Activated gamma-delta T cell (primary cell): ENCODE results near the gene SELENOV.

Experiments used
- DNase-seq: peaks from one replicate; lab custom pipeline; 2025; lab: John Stamatoyannopoulos, UW

Gene SELENOV

GRCh38 chr19:39494661-39495060 is 20.3 kb upstream of the SELENOV start:
- DNase-seq = no peak

DNA sequence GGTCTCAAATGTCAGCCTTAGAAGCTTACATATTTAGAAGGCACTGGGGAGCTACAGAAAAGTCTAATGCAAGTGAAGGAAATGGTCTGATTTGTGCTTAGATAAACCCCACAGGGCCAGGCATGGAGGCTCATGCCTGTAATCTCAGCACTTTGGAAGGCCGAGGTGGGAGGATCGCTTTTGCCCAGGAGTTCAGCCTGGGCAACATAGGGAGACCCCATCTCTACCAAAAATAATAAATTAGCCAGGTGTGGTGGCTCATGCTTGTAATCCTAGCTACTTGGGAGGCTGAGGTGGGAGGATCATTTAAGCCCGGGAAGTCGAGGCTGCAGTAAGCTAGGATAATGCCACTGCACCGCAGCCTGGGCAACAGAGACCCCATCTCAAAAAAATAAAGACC is 18.9 kb upstream of the SELENOV start:
- no peak for DNase-seq

GRCh38 chr19:39497701-39497995 is 17.3 kb upstream of the SELENOV start:
- no peak for DNase-seq

- DNase-seq = no peak
Measured at GRCh38 chr19:39497996-39498797, 16.7 kb upstream of the SELENOV start.

DNA sequence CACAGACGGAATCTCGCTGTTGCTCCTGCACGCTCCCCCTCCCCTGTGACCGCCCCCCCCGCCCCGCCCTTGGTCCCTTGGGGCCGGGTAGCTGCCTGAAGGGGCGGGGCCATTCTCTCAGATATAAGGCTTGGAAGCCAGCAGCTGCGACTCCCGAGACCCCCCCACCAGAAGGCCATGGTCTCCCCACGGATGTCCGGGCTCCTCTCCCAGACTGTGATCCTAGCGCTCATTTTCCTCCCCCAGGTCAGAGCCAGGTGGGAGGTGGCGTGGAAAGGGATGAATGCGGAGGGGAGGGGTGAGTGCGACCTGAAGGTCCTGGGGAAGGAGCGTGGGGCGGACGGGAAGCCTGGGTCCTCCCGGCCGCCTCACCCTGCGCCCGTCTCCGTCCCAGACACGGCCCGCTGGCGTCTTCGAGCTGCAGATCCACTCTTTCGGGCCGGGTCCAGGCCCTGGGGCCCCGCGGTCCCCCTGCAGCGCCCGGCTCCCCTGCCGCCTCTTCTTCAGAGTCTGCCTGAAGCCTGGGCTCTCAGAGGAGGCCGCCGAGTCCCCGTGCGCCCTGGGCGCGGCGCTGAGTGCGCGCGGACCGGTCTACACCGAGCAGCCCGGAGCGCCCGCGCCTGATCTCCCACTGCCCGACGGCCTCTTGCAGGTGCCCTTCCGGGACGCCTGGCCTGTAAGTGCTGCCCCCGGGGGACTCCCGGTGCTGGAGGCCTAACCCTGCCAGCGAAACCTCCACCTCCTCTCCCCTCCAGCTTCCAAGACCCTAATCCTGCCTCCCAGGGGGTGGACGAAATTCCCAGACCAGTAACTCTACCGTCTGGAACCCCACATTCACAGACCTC is 15.9 kb upstream of the SELENOV start, which contains the start of gene DLL3:
Gene DLL3, plus strand, starts transcription at position 150 of the 845 bp plus-strand sequence. Its CDS starts 28 bp downstream, at position 178.
- no peak for DNase-seq

- DNase-seq = no peak
Measured at GRCh38 chr19:39499932-39500331, 15.0 kb upstream of the SELENOV start.

- no peak for DNase-seq
Measured at GRCh38 chr19:39500543-39500942, 14.4 kb upstream of the SELENOV start.

GRCh38 chr19:39501340-39501739 is 13.6 kb upstream of the SELENOV start:
- DNase-seq = no peak

DNA sequence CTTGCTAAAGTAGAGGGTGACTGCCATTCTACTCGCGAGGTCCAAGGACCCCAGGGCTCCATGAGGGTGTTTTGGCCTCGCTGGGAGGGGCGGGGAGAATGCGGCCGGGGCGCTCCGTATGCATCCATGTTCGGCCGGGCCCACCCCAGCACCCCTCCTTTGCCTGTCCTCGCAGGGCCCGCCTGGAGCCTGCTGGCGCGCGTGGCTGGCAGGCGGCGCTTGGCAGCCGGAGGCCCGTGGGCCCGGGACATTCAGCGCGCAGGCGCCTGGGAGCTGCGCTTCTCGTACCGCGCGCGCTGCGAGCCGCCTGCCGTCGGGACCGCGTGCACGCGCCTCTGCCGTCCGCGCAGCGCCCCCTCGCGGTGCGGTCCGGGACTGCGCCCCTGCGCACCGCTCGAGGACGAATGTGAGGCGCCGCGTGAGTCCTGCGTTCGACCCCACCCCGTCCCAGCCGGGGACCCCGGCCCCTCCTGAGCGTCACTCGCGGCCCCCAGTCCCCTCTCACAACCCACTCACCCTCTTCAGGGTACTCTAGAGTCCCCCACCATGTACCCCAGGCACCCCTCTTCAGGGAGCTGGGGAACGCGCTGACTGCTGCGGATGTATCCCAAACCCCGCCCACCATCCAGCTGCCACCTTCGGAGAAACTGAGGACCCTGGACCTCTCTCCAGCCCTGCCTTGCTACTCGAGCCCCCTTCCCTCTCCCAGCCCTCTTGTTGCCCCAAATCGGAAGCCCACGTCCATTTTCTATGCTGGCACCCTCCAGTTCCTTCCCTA is 12.1 kb upstream of the SELENOV start:
- peak; percentile 65 for DNase-seq

GRCh38 chr19:39506598-39506943 is 8.4 kb upstream of the SELENOV start:
- no peak for DNase-seq

- no peak for DNase-seq
Measured at GRCh38 chr19:39506944-39507714, 7.8 kb upstream of the SELENOV start.

DNA sequence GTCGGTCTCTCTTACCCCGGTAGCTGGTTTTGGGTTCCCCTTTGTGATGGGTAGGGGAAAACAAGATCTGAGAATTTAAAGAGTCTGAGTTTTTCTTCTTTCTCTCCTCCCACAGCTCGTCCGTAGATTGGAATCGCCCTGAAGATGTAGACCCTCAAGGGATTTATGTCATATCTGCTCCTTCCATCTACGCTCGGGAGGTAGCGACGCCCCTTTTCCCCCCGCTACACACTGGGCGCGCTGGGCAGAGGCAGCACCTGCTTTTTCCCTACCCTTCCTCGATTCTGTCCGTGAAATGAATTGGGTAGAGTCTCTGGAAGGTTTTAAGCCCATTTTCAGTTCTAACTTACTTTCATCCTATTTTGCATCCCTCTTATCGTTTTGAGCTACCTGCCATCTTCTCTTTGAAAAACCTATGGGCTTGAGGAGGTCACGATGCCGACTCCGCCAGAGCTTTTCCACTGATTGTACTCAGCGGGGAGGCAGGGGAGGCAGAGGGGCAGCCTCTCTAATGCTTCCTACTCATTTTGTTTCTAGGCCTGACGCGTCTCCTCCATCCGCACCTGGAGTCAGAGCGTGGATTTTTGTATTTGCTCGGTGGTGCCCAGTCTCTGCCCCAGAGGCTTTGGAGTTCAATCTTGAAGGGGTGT is 7.1 kb upstream of the SELENOV start:
- no peak for DNase-seq

DNA sequence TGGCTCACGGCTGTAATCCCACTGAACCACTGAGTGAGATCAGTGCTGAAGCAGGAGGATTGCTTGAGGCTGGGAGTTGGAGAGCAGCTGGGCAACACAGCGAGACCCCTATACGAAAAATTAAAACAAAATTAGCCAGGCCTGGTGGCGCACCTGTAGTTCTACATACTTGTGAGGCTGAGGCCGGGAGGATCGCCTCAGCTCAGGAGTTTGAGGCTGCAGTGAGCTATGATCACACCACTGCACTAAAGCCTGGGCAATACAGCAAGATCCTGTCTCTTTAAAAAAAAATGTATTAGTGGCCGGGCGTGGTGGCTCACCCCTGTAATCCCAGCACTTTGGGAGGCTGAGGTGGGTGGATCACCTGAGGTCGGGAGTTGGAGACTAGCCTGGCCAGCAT is 6.3 kb upstream of the SELENOV start:
- DNase-seq = no peak

DNA sequence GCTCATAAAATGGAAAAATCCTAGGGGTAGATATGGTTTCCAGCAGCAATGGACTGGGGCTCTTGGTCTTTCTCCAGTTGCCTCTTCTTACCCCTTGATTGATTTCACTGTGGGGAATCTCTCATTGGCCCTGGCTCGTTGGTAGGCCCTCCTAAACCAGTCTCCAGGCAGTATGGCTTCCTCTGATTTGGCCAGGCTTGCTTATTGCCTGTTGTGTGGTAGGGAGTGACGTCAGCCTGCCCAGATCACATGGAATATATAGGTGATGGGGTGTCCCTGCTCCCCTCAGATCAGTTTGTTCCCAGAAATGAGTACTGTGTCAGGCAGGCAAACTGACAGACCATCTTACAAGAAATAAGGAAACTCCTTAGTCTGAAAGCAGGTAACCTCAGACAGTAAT is 5.7 kb upstream of the SELENOV start:
- DNase-seq = no peak

DNA sequence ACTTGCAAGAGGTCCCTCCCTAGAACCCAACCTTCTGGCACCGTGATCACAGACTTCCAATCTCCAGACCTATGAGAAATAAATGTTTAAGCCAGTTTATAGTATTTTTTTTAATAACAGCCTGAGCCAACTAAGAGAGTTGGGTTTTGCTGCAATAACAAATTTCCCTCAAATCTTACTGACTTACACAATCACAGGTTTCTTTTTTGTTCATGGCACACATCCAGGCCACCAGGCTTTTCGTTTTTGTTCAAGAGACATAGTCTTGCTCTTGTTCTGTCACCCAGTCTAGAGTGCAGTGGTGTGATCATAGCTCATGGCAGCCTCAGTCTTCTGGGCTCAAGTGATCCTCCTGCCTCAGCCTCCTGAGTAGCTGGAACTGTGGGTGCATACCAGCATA is 2.0 kb upstream of the SELENOV start:
- no peak for DNase-seq

DNA sequence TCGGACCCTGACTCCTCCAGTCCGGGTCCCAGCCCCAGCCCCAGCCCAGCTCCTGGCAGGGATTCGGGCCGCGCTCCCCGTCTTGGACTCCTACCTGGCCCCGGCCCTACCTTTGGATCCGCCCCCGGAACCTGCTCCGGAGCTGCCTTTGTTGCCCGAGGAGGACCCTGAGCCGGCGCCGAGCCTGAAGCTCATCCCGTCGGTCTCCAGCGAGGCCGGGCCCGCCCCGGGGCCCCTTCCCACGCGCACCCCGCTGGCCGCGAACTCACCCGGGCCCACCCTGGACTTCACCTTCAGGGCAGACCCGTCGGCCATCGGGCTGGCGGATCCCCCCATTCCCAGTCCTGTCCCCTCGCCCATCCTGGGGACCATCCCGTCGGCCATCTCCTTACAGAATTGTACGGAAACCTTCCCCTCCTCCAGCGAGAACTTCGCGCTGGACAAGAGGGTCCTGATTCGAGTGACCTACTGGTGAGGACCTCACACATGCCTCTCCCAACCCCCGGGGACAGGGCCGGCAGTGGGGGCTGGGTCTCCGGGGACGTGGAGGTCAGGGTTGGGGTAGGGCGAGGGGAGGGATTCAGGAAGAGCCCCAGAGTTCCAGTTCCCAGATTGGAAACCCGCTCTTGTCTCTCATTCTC is 732 bp downstream of the SELENOV start:
- DNase-seq = no peak

DNA sequence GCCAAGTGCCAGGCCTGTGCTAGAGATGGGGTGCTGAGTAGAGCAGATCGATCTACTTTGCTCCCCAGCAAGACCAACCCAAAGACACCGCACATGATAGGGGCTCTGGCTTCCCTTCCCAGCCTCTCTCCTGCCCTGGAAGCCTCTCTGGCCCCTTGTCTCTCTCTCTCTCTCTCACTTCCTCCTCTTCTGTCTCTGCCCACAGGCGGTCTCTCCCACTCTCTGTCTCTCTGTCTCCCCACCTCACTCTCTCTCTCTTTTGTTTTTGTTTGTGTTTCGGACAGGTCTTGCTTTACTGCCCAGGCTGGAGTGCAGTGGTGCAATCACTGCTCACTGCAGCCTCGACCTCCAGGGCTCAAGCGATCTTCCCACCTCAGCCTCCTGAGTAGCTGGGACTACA is 1.3 kb downstream of the SELENOV start:
- DNase-seq = no peak

DNA sequence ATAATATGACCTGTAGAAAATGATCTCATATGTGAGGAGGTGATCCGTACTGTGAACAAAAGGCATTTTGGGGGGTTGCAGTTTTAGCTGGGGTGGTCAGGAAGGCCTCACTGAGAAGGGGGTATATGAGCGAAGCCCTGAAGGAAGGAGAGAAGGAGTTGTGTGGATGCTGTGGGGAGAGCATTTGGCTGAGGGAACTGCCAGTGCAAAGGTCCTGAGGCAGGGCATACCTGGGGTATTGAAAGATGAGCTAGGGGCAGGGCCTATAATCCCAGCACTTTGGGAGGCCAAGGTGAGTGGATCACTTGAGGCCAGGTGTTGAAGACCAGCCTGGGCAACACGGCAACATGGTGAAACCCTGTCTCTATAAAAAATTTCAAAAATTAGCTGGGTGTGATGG is 2.5 kb downstream of the SELENOV start:
- DNase-seq = no peak

DNA sequence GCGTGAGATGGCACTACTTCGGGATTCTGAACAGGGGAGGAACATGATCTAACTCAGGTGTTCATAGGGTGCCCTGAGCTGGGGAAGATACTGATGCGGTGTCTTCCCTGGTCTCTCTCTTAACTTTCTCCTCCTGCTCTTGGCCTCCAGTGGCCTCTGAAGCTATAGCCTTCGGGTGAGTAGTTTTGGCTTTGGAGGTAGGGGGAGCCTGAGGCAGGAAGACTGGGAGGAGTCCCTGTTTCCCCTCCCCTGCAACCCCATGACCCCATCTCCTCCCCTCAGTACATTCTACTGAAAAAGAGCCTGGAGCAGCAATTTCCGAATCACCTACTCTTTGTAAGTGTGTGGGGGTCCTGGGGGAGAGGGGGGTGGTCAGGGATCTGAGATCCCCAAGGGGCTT is 3.5 kb downstream of the SELENOV start:
- DNase-seq = no peak

DNA sequence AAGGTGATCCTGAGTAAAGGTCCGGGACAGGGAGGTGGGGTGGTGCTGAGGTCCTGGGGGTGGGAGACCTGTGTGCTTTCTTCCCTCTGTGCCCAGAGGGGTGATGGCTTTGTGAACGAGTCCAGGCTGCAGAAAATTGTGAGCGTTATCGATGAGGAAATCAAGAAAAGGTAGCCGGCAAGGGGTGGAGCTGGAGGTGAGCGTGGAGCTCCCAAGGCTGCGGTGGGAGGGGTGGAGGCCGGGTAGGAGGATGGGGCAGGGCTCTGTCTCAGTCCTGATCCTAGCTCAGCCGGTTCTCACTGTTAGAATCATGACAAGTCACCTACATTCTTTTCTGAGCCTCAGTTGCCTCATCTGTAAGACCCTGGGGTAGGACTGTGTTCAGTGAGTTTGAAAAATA is 4.0 kb downstream of the SELENOV start:
- DNase-seq = no peak
